Pancreas (tissue), 10 donors: ENCODE data around the gene KLHL1. TPM values are rescaled to one million over a fixed set of nuclear protein-coding genes. Genes with fewer than 3 reads are reported as not detected.

Source experiments
- ATAC-seq, 4 donors: fragments of 200-7000 bp; cut with Tn5 transposase; one replicate each; pipeline versions ENCODE4 v1.8.0 to v1.9.1; 2020; ENCODE audit warnings: mild to moderate bottlenecking in 4 of 4, moderate library complexity in 4 of 4
- DNase-seq, 6 donors: peaks; one replicate each; pipeline ENCODE4 v3.0.0-alpha.2; 2020
- FAIRE-seq: peaks from 2 replicates; lab custom pipeline; 2012; peaks lifted over from hg19 to GRCh38; lab: Jason Lieb, UNC
- H3K27ac ChIP-seq, 4 donors: fragments of 200-600 bp; sonication (generic); 1 replicate in 3 of 4; 2 replicates in 1 of 4; pipeline versions ENCODE4 v1.5.0 to v1.8.0; 2020
- H3K27me3 ChIP-seq, 4 donors: fragments of 200-600 bp; one replicate each; pipeline ENCODE4 v1.8.0; 2021
- H3K36me3 ChIP-seq, 3 donors: fragments of 200-600 bp; sonication (generic) in 1 of 3; one replicate each; pipeline versions ENCODE4 v1.5.0 to v1.8.0; 2020 to 2021
- H3K4me1 ChIP-seq, 3 donors: fragments of 200-600 bp; one replicate each; pipeline ENCODE4 v1.8.0; 2021
- H3K4me3 ChIP-seq, 4 donors: fragments of 200-600 bp; sonication (generic) in 2 of 4; one replicate each; pipeline versions ENCODE4 v1.5.0 to v1.8.0; 2020 to 2021
- H3K9me3 ChIP-seq, 4 donors: fragments of 200-600 bp; one replicate each; pipeline ENCODE4 v1.8.0; 2021
- WGBS, 2 donors: extraction: QIAGEN DNeasy Blood & Tissue Kit; methylation state at CpG; one replicate each; pipeline ENCODE4 v1.1.7; 2013; 5-methylcytosine and 5-hydroxymethylcytosine counted together
- intact Hi-C, 3 donors: fragments of 100-400 bp; cut with DNase I; formaldehyde crosslinking; loops; one replicate each; pipeline versions ENCODE4 v1.11.1 to v1.14.2; 2022
- polyA plus RNA-seq, 2 donors: library from polyadenylated mRNA; stranded (reverse); fragments of 200-250 nt; gene quantifications; one replicate each; pipeline ENCODE4 v1.2.3, GENCODE V29; 2013
- total RNA-seq, 6 donors: library from RNA; stranded (reverse); fragmentation: NEBNext Ultra II Directional in 4 of 6; extraction: Animal tissue kit (Norgen Biotek cat#: 25700) in 4 of 6; gene quantifications; one replicate each; pipeline versions ENCODE4 v1.2.1 to v1.2.4, GENCODE V29; 2021 to 2023
- TF ChIP-seq, protein P1 (sequence below), 4 donors: fragments of 200-600 bp; sonication (generic) in 3 of 4; IDR thresholded peaks; one replicate each; pipeline versions ENCODE4 v1.5.0 to v1.8.0; 2021; ENCODE audit warnings: antibody characterized with exemption in 4 of 4
- donor health status: healthy with polysubstance abuse.
- donor health status: DM: no; HTN: no; CAD: no; lungs with moderate emphysema.
- donor health status: DM: no; HTN: no; CAD: no.
- donor health status: control.
- donor health status: control.
- donor health status: Bipolar disorder and iron deficiency.
- donor health status: DM: yes; HTN: yes; CAD: no.
- donor health status: DM: no; HTN: no; CAD: no.
- donor health status: DM: no; HTN: no; CAD: no.
- donor health status: DM: yes; HTN: yes; CAD: no.

KLHL1 gene
- total and polyA plus RNA-seq, 8 donors, result 0.04 to 0.59 (median 0.14) TPM; not detected in 3

DNA sequence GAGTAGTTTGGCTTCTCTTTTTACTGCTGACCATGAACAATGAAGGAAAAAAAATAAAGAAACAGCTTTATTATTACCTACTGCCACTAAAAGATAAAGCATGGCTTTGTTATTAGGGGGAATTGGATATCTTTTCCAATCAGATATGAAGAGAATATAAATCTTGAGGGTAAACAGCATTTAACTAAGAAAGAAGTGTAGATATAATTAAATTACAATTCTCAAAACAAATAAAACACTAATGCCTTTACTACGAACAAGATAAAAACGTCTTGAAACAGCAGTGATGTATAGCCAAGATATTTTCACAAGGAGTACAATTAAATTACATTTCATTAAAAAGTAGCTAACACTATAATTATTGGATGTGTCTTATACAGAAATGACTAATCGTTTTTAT, 426.5 kb downstream of the KLHL1 start:
- FAIRE-seq, result no peak
- intact Hi-C loops, result no loop called here
- no peak for DNase-seq
- no peak for ATAC-seq
- H3K9me3 ChIP-seq, result no peaks in the 10 kb centered on the region
- WGBS, 2 donors, result 55 to 60% methylated on average over 3 of the region's 3 CpGs
- no peaks in the 10 kb centered on the region for H3K36me3 ChIP-seq
- no peaks in the 10 kb centered on the region for H3K27me3 ChIP-seq
- H3K4me3 ChIP-seq, result no peak overlapping the region
- no peak overlapping the region for H3K27ac ChIP-seq
- H3K4me1 ChIP-seq, result peaks cover 4 to 10% (median 8%) of the 10 kb centered on the region in 3 donors
- TF ChIP-seq, protein P1, sequence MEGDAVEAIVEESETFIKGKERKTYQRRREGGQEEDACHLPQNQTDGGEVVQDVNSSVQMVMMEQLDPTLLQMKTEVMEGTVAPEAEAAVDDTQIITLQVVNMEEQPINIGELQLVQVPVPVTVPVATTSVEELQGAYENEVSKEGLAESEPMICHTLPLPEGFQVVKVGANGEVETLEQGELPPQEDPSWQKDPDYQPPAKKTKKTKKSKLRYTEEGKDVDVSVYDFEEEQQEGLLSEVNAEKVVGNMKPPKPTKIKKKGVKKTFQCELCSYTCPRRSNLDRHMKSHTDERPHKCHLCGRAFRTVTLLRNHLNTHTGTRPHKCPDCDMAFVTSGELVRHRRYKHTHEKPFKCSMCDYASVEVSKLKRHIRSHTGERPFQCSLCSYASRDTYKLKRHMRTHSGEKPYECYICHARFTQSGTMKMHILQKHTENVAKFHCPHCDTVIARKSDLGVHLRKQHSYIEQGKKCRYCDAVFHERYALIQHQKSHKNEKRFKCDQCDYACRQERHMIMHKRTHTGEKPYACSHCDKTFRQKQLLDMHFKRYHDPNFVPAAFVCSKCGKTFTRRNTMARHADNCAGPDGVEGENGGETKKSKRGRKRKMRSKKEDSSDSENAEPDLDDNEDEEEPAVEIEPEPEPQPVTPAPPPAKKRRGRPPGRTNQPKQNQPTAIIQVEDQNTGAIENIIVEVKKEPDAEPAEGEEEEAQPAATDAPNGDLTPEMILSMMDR (IDR thresholded peaks at IDR 0.05), result no peak

DNA sequence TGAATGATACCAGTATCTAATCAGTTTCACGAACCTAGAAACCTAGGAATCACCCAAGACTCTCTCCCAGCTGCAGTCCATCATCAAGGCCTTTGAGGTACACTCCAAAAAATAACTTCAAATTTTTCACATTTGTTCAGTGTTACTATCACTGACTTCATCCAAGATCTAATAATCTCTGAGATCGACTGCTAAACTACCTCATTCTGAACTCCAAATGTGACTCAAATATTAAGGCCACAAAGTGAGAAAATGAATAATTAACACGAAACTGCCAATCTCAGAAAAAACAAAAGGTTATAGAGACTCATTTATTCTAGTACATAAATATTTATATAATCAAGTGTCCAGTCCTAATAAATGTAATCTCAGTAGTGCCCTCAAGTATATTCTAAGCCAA, 430.9 kb downstream of the KLHL1 start:
- ATAC-seq, result no peak
- Histone ChIP-seq H3K27ac (no peak overlapping the region), H3K27me3 (no peaks in the 10 kb centered on the region)

DNA sequence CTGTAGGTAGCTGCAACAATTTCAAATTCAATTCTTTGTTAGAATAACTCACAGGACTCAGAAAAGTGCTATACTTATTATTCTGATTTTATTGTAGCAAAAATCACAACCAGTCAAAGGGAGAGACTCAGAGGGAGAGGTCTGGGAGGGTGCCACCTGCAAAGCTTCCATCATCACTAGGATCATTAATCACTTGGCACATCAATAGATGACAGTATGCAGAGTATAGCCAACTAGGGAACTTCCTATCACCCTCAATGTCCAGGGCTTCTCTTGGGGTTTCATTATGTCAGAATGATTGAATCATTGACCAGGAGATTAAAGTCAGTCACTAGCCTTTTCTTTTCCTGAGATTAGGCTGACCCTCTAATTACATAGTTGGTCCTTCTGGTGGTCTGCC, 432.0 kb downstream of the KLHL1 start:
- no peak overlapping the region for H3K27ac ChIP-seq
- intact Hi-C loops, result no loop called here
- H3K36me3 ChIP-seq, result no peaks in the 10 kb centered on the region
- ATAC-seq, result no peak
- H3K9me3 ChIP-seq, result no peaks in the 10 kb centered on the region
- H3K4me1 ChIP-seq, result no peaks in the 10 kb centered on the region
- H3K27me3 ChIP-seq, result no peaks in the 10 kb centered on the region
- no peak for DNase-seq
- H3K4me3 ChIP-seq, result no peak overlapping the region
- TF ChIP-seq, protein P1 (IDR thresholded peaks at IDR 0.05), result no peak
- no peak for FAIRE-seq

More for the DNA sequence above, 430.9 kb downstream of the KLHL1 start:
- intact Hi-C loops, result no loop called here
- FAIRE-seq (no peak), DNase-seq (no peak)
- TF ChIP-seq, protein P1 (IDR thresholded peaks at IDR 0.05), result no peak
- no peaks in the 10 kb centered on the region for H3K36me3 ChIP-seq
- H3K4me1 ChIP-seq, result no peaks in the 10 kb centered on the region
- no peak overlapping the region for H3K4me3 ChIP-seq
- 70 to 72% methylated on average over 3 of the region's 3 CpGs for WGBS, 2 donors
- H3K9me3 ChIP-seq, result no peaks in the 10 kb centered on the region

- no peak overlapping the region for H3K27ac ChIP-seq
- DNase-seq (no peak), ATAC-seq (no peak), FAIRE-seq (no peak)
- H3K9me3 ChIP-seq, result no peaks in the 10 kb centered on the region
- no peak overlapping the region for H3K4me3 ChIP-seq
- H3K27me3 ChIP-seq, result no peaks in the 10 kb centered on the region
- WGBS, 2 donors, result 83 to 92% methylated on average over 6 of the region's 6 CpGs
- intact Hi-C loops, result no loop called here
- no peaks in the 10 kb centered on the region for H3K36me3 ChIP-seq
- H3K4me1 ChIP-seq, result no peaks in the 10 kb centered on the region
- TF ChIP-seq, protein P1 (IDR thresholded peaks at IDR 0.05), result no peak
These were observed 448.1 kb downstream of the KLHL1 start for GRCh38 chr13:69660155-69660554.

- intact Hi-C loops, result no loop called here
- FAIRE-seq (no peak), ATAC-seq (no peak), DNase-seq (no peak)
- Histone ChIP-seq H3K4me1 (no peaks in the 10 kb centered on the region), H3K27ac (no peak overlapping the region), H3K36me3 (no peaks in the 10 kb centered on the region), H3K9me3 (no peaks in the 10 kb centered on the region), H3K4me3 (no peak overlapping the region), H3K27me3 (no peaks in the 10 kb centered on the region)
- TF ChIP-seq, protein P1 (IDR thresholded peaks at IDR 0.05), result no peak
- 75 to 87% methylated on average over 2 of the region's 2 CpGs for WGBS, 2 donors
These were observed 450.6 kb downstream of the KLHL1 start for GRCh38 chr13:69657676-69658075.
